K562 (cell line): ENCODE measurements around the gene CUL1. TPM values are rescaled to one million over a fixed set of nuclear protein-coding genes. Genes with fewer than 3 reads are reported as not detected.

Source experiments
- CBFB ChIP-seq: sonication (generic); formaldehyde crosslinking; IDR thresholded peaks from 2 replicates; pipeline ENCODE4 v1.4.0; 2020; ENCODE audit warnings: mild to moderate bottlenecking, missing genetic modification reagents
- ELF1 ChIP-seq: fragments of 200-800 bp; sonication (Bioruptor generic); IDR thresholded peaks from 2 replicates; pipeline ENCODE4 v1.6.1; 2016; ENCODE audit warnings: missing genetic modification characterization, missing compliant biosample characterization
- GABPB1 ChIP-seq: sonication (generic); formaldehyde crosslinking; IDR thresholded peaks from 2 replicates; pipeline ENCODE4 v1.8.0; 2022; ENCODE audit warnings: mild to moderate bottlenecking, missing genetic modification reagents
- HMGN3 ChIP-seq: IDR thresholded peaks from 2 replicates; pipeline ENCODE4 v1.6.1; 2011; ENCODE audit warnings: borderline replicate concordance, low read depth, mild to moderate bottlenecking, mixed read lengths, low read length; ENCODE audit not compliant: insufficient read length; ENCODE audit errors: extremely low read depth
- KAT7 ChIP-seq: sonication (generic); formaldehyde crosslinking; IDR thresholded peaks from 2 replicates; pipeline ENCODE4 v1.8.0; 2022; ENCODE audit warnings: missing genetic modification reagents, mild to moderate bottlenecking, borderline replicate concordance
- KAT8 ChIP-seq: fragments of 450-650 bp; IDR thresholded peaks from 2 replicates; pipeline ENCODE4 v1.6.1; 2016; ENCODE audit warnings: low read depth, mild to moderate bottlenecking
- MCM2 ChIP-seq: fragments of 450-650 bp; IDR thresholded peaks from 2 replicates; pipeline ENCODE4 v1.6.1; 2017; ENCODE audit warnings: low read depth, mild to moderate bottlenecking
- NFRKB ChIP-seq: fragments of 450-650 bp; IDR thresholded peaks from 2 replicates; pipeline ENCODE4 v1.6.1; 2016; ENCODE audit warnings: low read depth
- PTBP1 ChIP-seq: fragments of 200-400 bp; formaldehyde crosslinking; IDR thresholded peaks from 2 replicates; pipeline ENCODE4 v1.6.1; 2017; ENCODE audit warnings: low read depth, low read length
- PYGO2 ChIP-seq: fragments of 450-650 bp; IDR thresholded peaks from 2 replicates; pipeline ENCODE4 v1.6.1; 2016; ENCODE audit warnings: mild to moderate bottlenecking, missing genetic modification characterization, moderate library complexity, missing compliant biosample characterization
- RBM22 ChIP-seq: fragments of 200-400 bp; formaldehyde crosslinking; IDR thresholded peaks from 2 replicates; pipeline ENCODE4 v1.6.1; 2018; ENCODE audit warnings: low read length, low read depth; ENCODE audit not compliant: poor library complexity, severe bottlenecking
- TRIM28 ChIP-seq: fragments of 450-650 bp; IDR thresholded peaks from 2 replicates; pipeline ENCODE4 v1.6.1; 2017
- XRCC4 ChIP-seq: IDR thresholded peaks from one replicate; pipeline ENCODE4 v1.6.1; 2011; ENCODE audit not compliant: insufficient read depth, insufficient read length; ENCODE audit errors: extremely low read depth
- ZFP1 ChIP-seq: fragments of 450-650 bp; formaldehyde crosslinking; IDR thresholded peaks from 2 replicates; pipeline ENCODE4 v1.4.0; 2020; ENCODE audit warnings: mild to moderate bottlenecking, mixed read lengths
- ZNF217 ChIP-seq: sonication (generic); formaldehyde crosslinking; IDR thresholded peaks from 2 replicates; pipeline ENCODE4 v1.8.0; 2022; ENCODE audit warnings: mild to moderate bottlenecking, missing genetic modification reagents
- ZNF77 ChIP-seq: fragments of 250-450 bp; sonication (Bioruptor Pico); IDR thresholded peaks from 2 replicates; pipeline ENCODE4 v1.5.0; 2020
- ZNF79 ChIP-seq: fragments of 250-450 bp; sonication (Bioruptor Pico); IDR thresholded peaks from 2 replicates; pipeline ENCODE4 v1.4.0; 2020; ENCODE audit warnings: low read depth, mild to moderate bottlenecking, moderate library complexity
- polyA plus RNA-seq, 8 experiments: library from polyadenylated mRNA; depleted of rRNA in 4 of 8; stranded (reverse) in 5 of 8; unstranded in 3 of 8; fragments of >200 nt; fragmentation: Nextera tagmentation in 2 of 8; fragmentation: Illumina TruSeq in 1 of 8; extraction: Ambion mirVana in 2 of 8; extraction: Trizol in 1 of 8; gene quantifications; 2 replicates each; pipeline versions ENCODE4 v1.2.1 to v1.2.3, GENCODE V29; 2011 to 2014; ENCODE audit warnings: inconsistent platforms in 1 of 8, missing spikeins in 1 of 8
- total RNA-seq, 7 experiments: library from RNA; depleted of rRNA in 6 of 7; stranded (reverse); fragments of >200 nt in 6 of 7; fragmentation: Illumina TruSeq in 2 of 7; extraction: Trizol in 2 of 7; gene quantifications; 2 replicates each; pipeline versions ENCODE4 v1.2.1 to v1.2.3, GENCODE V29; 2011 to 2021; ENCODE audit warnings: low replicate concordance in 1 of 7
- TF ChIP-seq, protein P1 (sequence below): fragments of 450-650 bp; formaldehyde crosslinking; IDR thresholded peaks from 2 replicates; pipeline ENCODE4 v1.4.0; 2020; ENCODE audit warnings: mild to moderate bottlenecking, moderate library complexity
- TF ChIP-seq, protein P2 (sequence below): sonication (generic); formaldehyde crosslinking; IDR thresholded peaks from 2 replicates; pipeline ENCODE4 v1.8.1; 2023; ENCODE audit warnings: mild to moderate bottlenecking, missing genetic modification reagents
- TF ChIP-seq, protein P3 (sequence below): sonication (generic); formaldehyde crosslinking; IDR thresholded peaks from 2 replicates; pipeline ENCODE4 v1.8.0; 2023; ENCODE audit warnings: missing genetic modification reagents, mild to moderate bottlenecking, borderline replicate concordance
- TF ChIP-seq, protein P4 (sequence below): sonication (generic); formaldehyde crosslinking; IDR thresholded peaks from 2 replicates; pipeline ENCODE4 v1.8.0; 2022; ENCODE audit warnings: mild to moderate bottlenecking, missing genetic modification reagents, borderline replicate concordance

Gene CUL1
- total and polyA plus RNA-seq, 9 of the 15 experiments (the other 6 are each of a cell fraction or from before 2014, with no cell fraction given): 31.5 to 107 (median 96.5) TPM

DNA sequence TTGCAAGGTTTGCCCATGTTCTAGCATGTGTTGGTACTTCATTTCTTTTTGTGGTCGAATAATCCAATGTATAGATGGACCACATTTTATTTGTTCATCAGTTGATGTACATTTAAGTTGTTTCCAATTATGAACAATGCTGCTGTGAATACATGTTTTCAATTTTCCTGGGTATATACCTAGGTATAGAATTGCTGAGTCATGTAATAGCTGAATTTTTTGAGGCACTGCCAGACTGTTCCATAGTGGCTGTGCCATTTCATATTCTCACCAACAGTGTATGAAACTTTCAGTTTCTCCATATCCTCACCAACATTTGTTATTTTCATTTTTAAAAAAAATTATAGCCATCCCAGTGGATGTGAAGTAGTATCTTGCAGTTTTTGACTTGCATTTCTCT lies 94.9 kb downstream of the CUL1 start (continued):
- TF ChIP-seq TRIM28 (0 out of 2 replicates have a peak, but pooled peaks have one; percentile 65), HMGN3 (no peak), KAT7 (no peak), KAT8 (no peak), ZNF79 (CRISPR knock-in tag) (no peak), RBM22 (no peak), ZFP1 (CRISPR knock-in tag) (peak; percentile 98), NFRKB (no peak), ZNF77 (CRISPR knock-in tag) (no peak), PTBP1 (no peak), XRCC4 (no peak), MCM2 (no peak), GABPB1 (CRISPR knock-in tag) (no peak), CBFB (CRISPR knock-in tag) (no peak), ZNF217 (CRISPR knock-in tag) (no peak), PYGO2 (tag) (no peak), ELF1 (no peak)
- TF ChIP-seq, protein P1, sequence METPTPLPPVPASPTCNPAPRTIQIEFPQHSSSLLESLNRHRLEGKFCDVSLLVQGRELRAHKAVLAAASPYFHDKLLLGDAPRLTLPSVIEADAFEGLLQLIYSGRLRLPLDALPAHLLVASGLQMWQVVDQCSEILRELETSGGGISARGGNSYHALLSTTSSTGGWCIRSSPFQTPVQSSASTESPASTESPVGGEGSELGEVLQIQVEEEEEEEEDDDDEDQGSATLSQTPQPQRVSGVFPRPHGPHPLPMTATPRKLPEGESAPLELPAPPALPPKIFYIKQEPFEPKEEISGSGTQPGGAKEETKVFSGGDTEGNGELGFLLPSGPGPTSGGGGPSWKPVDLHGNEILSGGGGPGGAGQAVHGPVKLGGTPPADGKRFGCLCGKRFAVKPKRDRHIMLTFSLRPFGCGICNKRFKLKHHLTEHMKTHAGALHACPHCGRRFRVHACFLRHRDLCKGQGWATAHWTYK: no peak
- TF ChIP-seq, protein P2, sequence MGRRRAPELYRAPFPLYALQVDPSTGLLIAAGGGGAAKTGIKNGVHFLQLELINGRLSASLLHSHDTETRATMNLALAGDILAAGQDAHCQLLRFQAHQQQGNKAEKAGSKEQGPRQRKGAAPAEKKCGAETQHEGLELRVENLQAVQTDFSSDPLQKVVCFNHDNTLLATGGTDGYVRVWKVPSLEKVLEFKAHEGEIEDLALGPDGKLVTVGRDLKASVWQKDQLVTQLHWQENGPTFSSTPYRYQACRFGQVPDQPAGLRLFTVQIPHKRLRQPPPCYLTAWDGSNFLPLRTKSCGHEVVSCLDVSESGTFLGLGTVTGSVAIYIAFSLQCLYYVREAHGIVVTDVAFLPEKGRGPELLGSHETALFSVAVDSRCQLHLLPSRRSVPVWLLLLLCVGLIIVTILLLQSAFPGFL: no peak
- TF ChIP-seq, protein P3, sequence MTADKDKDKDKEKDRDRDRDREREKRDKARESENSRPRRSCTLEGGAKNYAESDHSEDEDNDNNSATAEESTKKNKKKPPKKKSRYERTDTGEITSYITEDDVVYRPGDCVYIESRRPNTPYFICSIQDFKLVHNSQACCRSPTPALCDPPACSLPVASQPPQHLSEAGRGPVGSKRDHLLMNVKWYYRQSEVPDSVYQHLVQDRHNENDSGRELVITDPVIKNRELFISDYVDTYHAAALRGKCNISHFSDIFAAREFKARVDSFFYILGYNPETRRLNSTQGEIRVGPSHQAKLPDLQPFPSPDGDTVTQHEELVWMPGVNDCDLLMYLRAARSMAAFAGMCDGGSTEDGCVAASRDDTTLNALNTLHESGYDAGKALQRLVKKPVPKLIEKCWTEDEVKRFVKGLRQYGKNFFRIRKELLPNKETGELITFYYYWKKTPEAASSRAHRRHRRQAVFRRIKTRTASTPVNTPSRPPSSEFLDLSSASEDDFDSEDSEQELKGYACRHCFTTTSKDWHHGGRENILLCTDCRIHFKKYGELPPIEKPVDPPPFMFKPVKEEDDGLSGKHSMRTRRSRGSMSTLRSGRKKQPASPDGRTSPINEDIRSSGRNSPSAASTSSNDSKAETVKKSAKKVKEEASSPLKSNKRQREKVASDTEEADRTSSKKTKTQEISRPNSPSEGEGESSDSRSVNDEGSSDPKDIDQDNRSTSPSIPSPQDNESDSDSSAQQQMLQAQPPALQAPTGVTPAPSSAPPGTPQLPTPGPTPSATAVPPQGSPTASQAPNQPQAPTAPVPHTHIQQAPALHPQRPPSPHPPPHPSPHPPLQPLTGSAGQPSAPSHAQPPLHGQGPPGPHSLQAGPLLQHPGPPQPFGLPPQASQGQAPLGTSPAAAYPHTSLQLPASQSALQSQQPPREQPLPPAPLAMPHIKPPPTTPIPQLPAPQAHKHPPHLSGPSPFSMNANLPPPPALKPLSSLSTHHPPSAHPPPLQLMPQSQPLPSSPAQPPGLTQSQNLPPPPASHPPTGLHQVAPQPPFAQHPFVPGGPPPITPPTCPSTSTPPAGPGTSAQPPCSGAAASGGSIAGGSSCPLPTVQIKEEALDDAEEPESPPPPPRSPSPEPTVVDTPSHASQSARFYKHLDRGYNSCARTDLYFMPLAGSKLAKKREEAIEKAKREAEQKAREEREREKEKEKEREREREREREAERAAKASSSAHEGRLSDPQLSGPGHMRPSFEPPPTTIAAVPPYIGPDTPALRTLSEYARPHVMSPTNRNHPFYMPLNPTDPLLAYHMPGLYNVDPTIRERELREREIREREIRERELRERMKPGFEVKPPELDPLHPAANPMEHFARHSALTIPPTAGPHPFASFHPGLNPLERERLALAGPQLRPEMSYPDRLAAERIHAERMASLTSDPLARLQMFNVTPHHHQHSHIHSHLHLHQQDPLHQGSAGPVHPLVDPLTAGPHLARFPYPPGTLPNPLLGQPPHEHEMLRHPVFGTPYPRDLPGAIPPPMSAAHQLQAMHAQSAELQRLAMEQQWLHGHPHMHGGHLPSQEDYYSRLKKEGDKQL (CRISPR knock-in tag): no peak
- TF ChIP-seq, protein P4, sequence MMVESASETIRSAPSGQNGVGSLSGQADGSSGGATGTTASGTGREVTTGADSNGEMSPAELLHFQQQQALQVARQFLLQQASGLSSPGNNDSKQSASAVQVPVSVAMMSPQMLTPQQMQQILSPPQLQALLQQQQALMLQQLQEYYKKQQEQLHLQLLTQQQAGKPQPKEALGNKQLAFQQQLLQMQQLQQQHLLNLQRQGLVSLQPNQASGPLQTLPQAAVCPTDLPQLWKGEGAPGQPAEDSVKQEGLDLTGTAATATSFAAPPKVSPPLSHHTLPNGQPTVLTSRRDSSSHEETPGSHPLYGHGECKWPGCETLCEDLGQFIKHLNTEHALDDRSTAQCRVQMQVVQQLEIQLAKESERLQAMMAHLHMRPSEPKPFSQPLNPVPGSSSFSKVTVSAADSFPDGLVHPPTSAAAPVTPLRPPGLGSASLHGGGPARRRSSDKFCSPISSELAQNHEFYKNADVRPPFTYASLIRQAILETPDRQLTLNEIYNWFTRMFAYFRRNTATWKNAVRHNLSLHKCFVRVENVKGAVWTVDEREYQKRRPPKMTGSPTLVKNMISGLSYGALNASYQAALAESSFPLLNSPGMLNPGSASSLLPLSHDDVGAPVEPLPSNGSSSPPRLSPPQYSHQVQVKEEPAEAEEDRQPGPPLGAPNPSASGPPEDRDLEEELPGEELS (CRISPR knock-in tag): no peak
